ENCODE measurements around the gene GTPBP2. TPM values are rescaled to one million over a fixed set of nuclear protein-coding genes. Genes with fewer than 3 reads are reported as not detected.

GTPBP2 gene
- total RNA-seq, 1 experiment from 2014 or later, result 47.0 TPM

- DNase-seq (ENCODE audit: low spot score), result peak; percentile 41
- in situ Hi-C loops (cut with HindIII; ENCODE audit: low sequenced_read_pairs), result no loop called here
Observed at GRCh38 chr6:43628393-43629103, 516 bp downstream of the GTPBP2 start.

GRCh38 chr6:43627008-43627825 is 1.8 kb downstream of the GTPBP2 start:
- peak; percentile 75 for DNase-seq (ENCODE audit: low spot score)
- in situ Hi-C loops (cut with HindIII; ENCODE audit: low sequenced_read_pairs), result no loop called here

GRCh38 chr6:43625393-43625992 is 3.6 kb downstream of the GTPBP2 start:
- in situ Hi-C loops (cut with HindIII; ENCODE audit: low sequenced_read_pairs), result no loop called here
- DNase-seq (ENCODE audit: low spot score), result no peak

- no peak for DNase-seq (ENCODE audit: low spot score)
- in situ Hi-C loops (cut with HindIII; ENCODE audit: low sequenced_read_pairs), result no loop called here
Observed at GRCh38 chr6:43624786-43625288, 4.2 kb downstream of the GTPBP2 start.

GRCh38 chr6:43623880-43624785 is 4.9 kb downstream of the GTPBP2 start:
- DNase-seq (ENCODE audit: low spot score), result no peak
- in situ Hi-C loops (cut with HindIII; ENCODE audit: low sequenced_read_pairs), result no loop called here

- DNase-seq (ENCODE audit: low spot score), result no peak
- in situ Hi-C loops (cut with HindIII; ENCODE audit: low sequenced_read_pairs), result no loop called here
Observed at GRCh38 chr6:43622541-43622940, 6.5 kb downstream of the GTPBP2 start.

- in situ Hi-C loops (cut with HindIII; ENCODE audit: low sequenced_read_pairs), result no loop called here
- no peak for DNase-seq (ENCODE audit: low spot score)
Observed at GRCh38 chr6:43621836-43622180, 7.3 kb downstream of the GTPBP2 start.

GRCh38 chr6:43621078-43621835 is 7.8 kb downstream of the GTPBP2 start:
- in situ Hi-C loops (cut with HindIII; ENCODE audit: low sequenced_read_pairs), result no loop called here
- DNase-seq (ENCODE audit: low spot score), result no peak

- in situ Hi-C loops (cut with HindIII; ENCODE audit: low sequenced_read_pairs), result no loop called here
Observed at GRCh38 chr6:43616725-43617472, 12.2 kb downstream of the GTPBP2 start.

GRCh38 chr6:43614396-43614730 is 14.7 kb downstream of the GTPBP2 start:
- in situ Hi-C loops (cut with HindIII; ENCODE audit: low sequenced_read_pairs), result no loop called here

More at GRCh38 chr6:43616725-43617472, 12.2 kb downstream of the GTPBP2 start:
- DNase-seq (ENCODE audit: low spot score), result no peak

GRCh38 chr6:43613721-43614395 is 15.2 kb downstream of the GTPBP2 start:
- no peak for DNase-seq (ENCODE audit: low spot score)
- in situ Hi-C loops (cut with HindIII; ENCODE audit: low sequenced_read_pairs), result no loop called here

More at GRCh38 chr6:43614396-43614730, 14.7 kb downstream of the GTPBP2 start:
- no peak for DNase-seq (ENCODE audit: low spot score)

- in situ Hi-C loops (cut with HindIII; ENCODE audit: low sequenced_read_pairs), result no loop called here
- no peak for DNase-seq (ENCODE audit: low spot score)
Observed at GRCh38 chr6:43610431-43610830, 18.6 kb downstream of the GTPBP2 start.

GRCh38 chr6:43609402-43609801 is 19.7 kb downstream of the GTPBP2 start:
- in situ Hi-C loops (cut with HindIII; ENCODE audit: low sequenced_read_pairs), result no loop called here
- DNase-seq (ENCODE audit: low spot score), result no peak

- no peak for DNase-seq (ENCODE audit: low spot score)
- in situ Hi-C loops (cut with HindIII; ENCODE audit: low sequenced_read_pairs), result no loop called here
Observed at GRCh38 chr6:43608807-43609206, 20.3 kb downstream of the GTPBP2 start.

GRCh38 chr6:43608310-43608763 is 20.7 kb downstream of the GTPBP2 start:
- in situ Hi-C loops (cut with HindIII; ENCODE audit: low sequenced_read_pairs), result no loop called here

GRCh38 chr6:43606019-43606418 is 23.0 kb downstream of the GTPBP2 start:
- in situ Hi-C loops (cut with HindIII; ENCODE audit: low sequenced_read_pairs), result no loop called here
- DNase-seq (ENCODE audit: low spot score), result no peak

More at GRCh38 chr6:43608310-43608763, 20.7 kb downstream of the GTPBP2 start:
- peak; percentile 84 for DNase-seq (ENCODE audit: low spot score)

- DNase-seq (ENCODE audit: low spot score), result no peak
- in situ Hi-C loops (cut with HindIII; ENCODE audit: low sequenced_read_pairs), result no loop called here
Observed at GRCh38 chr6:43604174-43604573, 24.9 kb downstream of the GTPBP2 start.
